Measurements from ENCODE around the gene GBP2.
"Not testable (repeated sequence)": the region's sequence is repeated elsewhere in the genome, so short reads cannot be mapped to it uniquely, and the experiment has no call there.

The GBP2 gene

GRCh38 chr1:89112871-89113613, 12.9 kb downstream of the GBP2 start:
- H3K4me1 Mint-ChIP-seq: peaks cover 38% of the 10 kb centered on the region
- H3K9me3 Mint-ChIP-seq: no peaks in the 10 kb centered on the region
- H3K27ac Mint-ChIP-seq (ENCODE audit: low read depth): no peak overlapping the region
- DNase-seq (ENCODE audit: low spot score in 2 of 2) (no peak), ATAC-seq (replicated peaks; ENCODE audit: extremely low read depth, poor library complexity, severe bottlenecking) (no peak)
- peaks cover 84% of the 10 kb centered on the region for H3K36me3 Mint-ChIP-seq (ENCODE audit: insufficient read depth)
- H3K4me3 Mint-ChIP-seq: no peak overlapping the region
- H3K27me3 Mint-ChIP-seq: no peaks in the 10 kb centered on the region

GRCh38 chr1:89104687-89105086, 21.2 kb downstream of the GBP2 start:
- Mint-ChIP-seq H3K27me3 (no peaks in the 10 kb centered on the region), H3K4me1 (peaks cover 20% of the 10 kb centered on the region), H3K9me3 (no peaks in the 10 kb centered on the region), H3K36me3 (ENCODE audit: insufficient read depth) (peaks cover 48% of the 10 kb centered on the region), H3K4me3 (no peak overlapping the region), H3K27ac (ENCODE audit: low read depth) (no peak overlapping the region)
- DNase-seq (ENCODE audit: low spot score in 2 of 2) (no peak), ATAC-seq (replicated peaks; ENCODE audit: extremely low read depth, poor library complexity, severe bottlenecking) (no peak)

GRCh38 chr1:89104147-89104546, 21.8 kb downstream of the GBP2 start:
- H3K4me1 Mint-ChIP-seq: peaks cover 20% of the 10 kb centered on the region
- H3K27ac Mint-ChIP-seq (ENCODE audit: low read depth): no peak overlapping the region
- H3K9me3 Mint-ChIP-seq: no peaks in the 10 kb centered on the region
- H3K27me3 Mint-ChIP-seq: no peaks in the 10 kb centered on the region
- DNase-seq (ENCODE audit: low spot score in 2 of 2) (no peak), ATAC-seq (replicated peaks; ENCODE audit: extremely low read depth, poor library complexity, severe bottlenecking) (no peak)
- peaks cover 43% of the 10 kb centered on the region for H3K36me3 Mint-ChIP-seq (ENCODE audit: insufficient read depth)
- H3K4me3 Mint-ChIP-seq: no peak overlapping the region

GRCh38 chr1:89102021-89102420, 23.9 kb downstream of the GBP2 start:
- ATAC-seq (replicated peaks; ENCODE audit: extremely low read depth, poor library complexity, severe bottlenecking) (no peak), DNase-seq (ENCODE audit: low spot score in 2 of 2) (no peak)
- Mint-ChIP-seq H3K4me1 (peaks cover 6% of the 10 kb centered on the region), H3K36me3 (ENCODE audit: insufficient read depth) (peaks cover 24% of the 10 kb centered on the region), H3K27ac (ENCODE audit: low read depth) (no peak overlapping the region), H3K27me3 (no peaks in the 10 kb centered on the region), H3K4me3 (no peak overlapping the region), H3K9me3 (no peaks in the 10 kb centered on the region)

- no peak overlapping the region for H3K4me3 Mint-ChIP-seq
- no peak for DNase-seq (ENCODE audit: low spot score in 2 of 2)
- H3K27me3 Mint-ChIP-seq: no peaks in the 10 kb centered on the region
- peaks cover 5% of the 10 kb centered on the region for H3K4me1 Mint-ChIP-seq
- no peaks in the 10 kb centered on the region for H3K9me3 Mint-ChIP-seq
- no peak overlapping the region for H3K27ac Mint-ChIP-seq (ENCODE audit: low read depth)
- peaks cover 13% of the 10 kb centered on the region for H3K36me3 Mint-ChIP-seq (ENCODE audit: insufficient read depth)
- ATAC-seq (replicated peaks; ENCODE audit: extremely low read depth, poor library complexity, severe bottlenecking): no peak
These were observed 25.5 kb downstream of the GBP2 start for GRCh38 chr1:89100412-89100811.

GRCh38 chr1:89098857-89099256, 27.1 kb downstream of the GBP2 start:
- DNase-seq (ENCODE audit: low spot score in 2 of 2): no peak
- Mint-ChIP-seq H3K9me3 (no peaks in the 10 kb centered on the region), H3K36me3 (ENCODE audit: insufficient read depth) (peaks cover 2% of the 10 kb centered on the region), H3K27me3 (no peaks in the 10 kb centered on the region), H3K4me1 (peaks cover 5% of the 10 kb centered on the region), H3K27ac (ENCODE audit: low read depth) (no peak overlapping the region), H3K4me3 (no peak overlapping the region)
- ATAC-seq (replicated peaks; ENCODE audit: extremely low read depth, poor library complexity, severe bottlenecking): no peak

- no peak for ATAC-seq (replicated peaks; ENCODE audit: extremely low read depth, poor library complexity, severe bottlenecking)
- no peaks in the 10 kb centered on the region for H3K36me3 Mint-ChIP-seq (ENCODE audit: insufficient read depth)
- no peaks in the 10 kb centered on the region for H3K4me1 Mint-ChIP-seq
- no peak overlapping the region for H3K27ac Mint-ChIP-seq (ENCODE audit: low read depth)
- DNase-seq (ENCODE audit: low spot score in 2 of 2): no peak
- H3K27me3 Mint-ChIP-seq: no peaks in the 10 kb centered on the region
- no peaks in the 10 kb centered on the region for H3K9me3 Mint-ChIP-seq
- H3K4me3 Mint-ChIP-seq: no peak overlapping the region
These were observed 30.2 kb downstream of the GBP2 start for GRCh38 chr1:89095737-89096136.

- H3K4me1 Mint-ChIP-seq: no peaks in the 10 kb centered on the region
- ATAC-seq (replicated peaks; ENCODE audit: extremely low read depth, poor library complexity, severe bottlenecking) (no peak), DNase-seq (ENCODE audit: low spot score in 2 of 2) (no peak)
- no peaks in the 10 kb centered on the region for H3K9me3 Mint-ChIP-seq
- no peaks in the 10 kb centered on the region for H3K27me3 Mint-ChIP-seq
- no peaks in the 10 kb centered on the region for H3K36me3 Mint-ChIP-seq (ENCODE audit: insufficient read depth)
- H3K4me3 Mint-ChIP-seq: no peak overlapping the region
- H3K27ac Mint-ChIP-seq (ENCODE audit: low read depth): no peak overlapping the region
These were observed 36.0 kb downstream of the GBP2 start for GRCh38 chr1:89089962-89090361.

- Mint-ChIP-seq H3K4me1 (no peaks in the 10 kb centered on the region), H3K4me3 (no peak overlapping the region), H3K27me3 (no peaks in the 10 kb centered on the region), H3K36me3 (ENCODE audit: insufficient read depth) (no peaks in the 10 kb centered on the region), H3K9me3 (no peaks in the 10 kb centered on the region), H3K27ac (ENCODE audit: low read depth) (no peak overlapping the region)
- DNase-seq (ENCODE audit: low spot score in 2 of 2): no peak
- ATAC-seq (replicated peaks; ENCODE audit: extremely low read depth, poor library complexity, severe bottlenecking): no peak
These were observed 37.3 kb downstream of the GBP2 start for GRCh38 chr1:89088572-89088971.

GRCh38 chr1:89087241-89087640, 38.7 kb downstream of the GBP2 start:
- DNase-seq (ENCODE audit: low spot score in 2 of 2) (no peak), ATAC-seq (replicated peaks; ENCODE audit: extremely low read depth, poor library complexity, severe bottlenecking) (no peak)
- Mint-ChIP-seq H3K27ac (ENCODE audit: low read depth) (no peak overlapping the region), H3K4me3 (no peak overlapping the region), H3K9me3 (no peaks in the 10 kb centered on the region), H3K27me3 (no peaks in the 10 kb centered on the region), H3K36me3 (ENCODE audit: insufficient read depth) (no peaks in the 10 kb centered on the region), H3K4me1 (no peaks in the 10 kb centered on the region)

GRCh38 chr1:89085781-89086180, 40.1 kb downstream of the GBP2 start:
- H3K27me3 Mint-ChIP-seq: no peaks in the 10 kb centered on the region
- peak in 1 of 2 donors; percentile 41 for DNase-seq (ENCODE audit: low spot score in 2 of 2)

GRCh38 chr1:89081005-89081404, 44.9 kb downstream of the GBP2 start:
- ATAC-seq (replicated peaks; ENCODE audit: extremely low read depth, poor library complexity, severe bottlenecking): no peak
- Mint-ChIP-seq H3K4me1 (no peaks in the 10 kb centered on the region), H3K4me3 (no peak overlapping the region), H3K36me3 (ENCODE audit: insufficient read depth) (no peaks in the 10 kb centered on the region), H3K9me3 (peaks cover 4% of the 10 kb centered on the region), H3K27me3 (no peaks in the 10 kb centered on the region), H3K27ac (ENCODE audit: low read depth) (no peak overlapping the region)
- no peak for DNase-seq (ENCODE audit: low spot score in 2 of 2)

More at GRCh38 chr1:89085781-89086180, 40.1 kb downstream of the GBP2 start:
- peak; percentile 52 for ATAC-seq (replicated peaks; ENCODE audit: extremely low read depth, poor library complexity, severe bottlenecking)
- Mint-ChIP-seq H3K4me3 (no peak overlapping the region), H3K27ac (ENCODE audit: low read depth) (no peak overlapping the region), H3K9me3 (no peaks in the 10 kb centered on the region), H3K4me1 (no peaks in the 10 kb centered on the region), H3K36me3 (ENCODE audit: insufficient read depth) (no peaks in the 10 kb centered on the region)

- H3K9me3 Mint-ChIP-seq; H3K4me1 Mint-ChIP-seq; H3K4me3 Mint-ChIP-seq; DNase-seq (ENCODE audit: low spot score in 2 of 2); ATAC-seq (replicated peaks; ENCODE audit: extremely low read depth, poor library complexity, severe bottlenecking); H3K27me3 Mint-ChIP-seq; H3K27ac Mint-ChIP-seq (ENCODE audit: low read depth); H3K36me3 Mint-ChIP-seq (ENCODE audit: insufficient read depth): not testable (repeated sequence)
These were observed 45.8 kb downstream of the GBP2 start for GRCh38 chr1:89080068-89080467.
